NT2/D1 (cell line): ENCODE data around the gene TJP1.

Experiments
- YY1 ChIP-seq: IDR thresholded peaks from 2 replicates; pipeline ENCODE4 v1.6.1; 2011; ENCODE audit not compliant: insufficient read length, insufficient read depth
- ZNF274 ChIP-seq: IDR thresholded peaks from 2 replicates; pipeline ENCODE4 v1.6.1; 2011; ENCODE audit warnings: mild to moderate bottlenecking, low read depth, low read length

DNA sequence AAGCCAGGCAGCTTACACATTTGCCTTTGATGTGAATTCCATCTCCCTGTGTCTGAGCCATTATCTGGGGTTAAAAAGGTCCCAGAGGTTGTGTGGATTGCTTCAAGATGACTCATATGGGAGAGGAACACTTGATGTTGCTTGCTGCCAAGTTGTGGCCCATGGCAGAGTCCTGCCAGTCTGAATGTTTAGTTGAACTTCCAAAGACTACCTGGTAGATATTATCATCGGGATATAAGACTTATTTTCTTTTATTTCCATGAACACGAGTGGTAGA, 85.6 kb downstream of the TJP1 start:
- TF ChIP-seq YY1 (no peak), ZNF274 (no peak)
